Panc1 (cell line): ENCODE measurements around the gene WWTR1. TPM values are rescaled to one million over a fixed set of nuclear protein-coding genes. Genes with fewer than 3 reads are reported as not detected.

Source experiments
- ATAC-seq: fragments of 200-7000 bp; cut with Tn5 transposase; 2 replicates; pipeline ENCODE4 v1.9.1; 2020; ENCODE audit warnings: mild to moderate bottlenecking, moderate library complexity
- BruUV-seq: library from RNA; stranded (reverse); fragments of 400-500 nt; replicated peaks from 2 replicates; lab custom pipeline; 2021; lab: Mats Ljungman, UMichigan
- CTCF ChIA-PET: fragments of 300-600 bp; sonication (Branson Sonifier 250); formaldehyde crosslinking; loops from one replicate; lab custom pipeline; 2022; ENCODE audit warnings: antibody characterized with exemption; lab: Charles Lee
- POLR2A ChIA-PET: fragments of 300-600 bp; sonication (Branson Sonifier 250); formaldehyde crosslinking; loops from one replicate; lab custom pipeline; 2022; ENCODE audit warnings: antibody characterized with exemption; lab: Charles Lee
- DNase-seq: peaks from one replicate; pipeline ENCODE4 v3.0.0-alpha.2; 2010; ENCODE audit warnings: low read depth, low spot score
- H3K27ac ChIP-seq: 2 replicates; pipeline ENCODE4 v1.5.1; 2011; ENCODE audit warnings: mild to moderate bottlenecking, low read length, inconsistent platforms
- H3K27me3 ChIP-seq: fragments of 200-500 bp; sonication (Bioruptor generic); 2 replicates; pipeline ENCODE4 v1.6.0; 2014; ENCODE audit warnings: low read length, inconsistent platforms; ENCODE audit not compliant: control insufficient read depth, insufficient read depth
- H3K36me3 ChIP-seq: fragments of 200-500 bp; sonication (Bioruptor generic); 2 replicates; pipeline ENCODE4 v1.5.1; 2014; ENCODE audit warnings: inconsistent platforms, mild to moderate bottlenecking, low read length, moderate library complexity; ENCODE audit not compliant: control insufficient read depth, insufficient read depth
- H3K4me1 ChIP-seq: 2 replicates; pipeline ENCODE4 v1.5.1; 2011; ENCODE audit warnings: inconsistent platforms, mild to moderate bottlenecking, low read length, moderate library complexity; ENCODE audit not compliant: control insufficient read depth, insufficient read depth
- H3K4me3 ChIP-seq, 2 experiments: 2 replicates each; pipeline ENCODE4 v1.5.1; 2011 to 2012; ENCODE audit warnings: low read depth in 2 of 2, low read length in 2 of 2, mild to moderate bottlenecking in 2 of 2, inconsistent platforms in 1 of 2, moderate library complexity in 1 of 2
- H3K9me3 ChIP-seq: fragments of 200-500 bp; sonication (Bioruptor generic); 2 replicates; pipeline ENCODE4 v1.5.1; 2014; ENCODE audit warnings: low read depth, mild to moderate bottlenecking, inconsistent platforms, low read length, moderate library complexity; ENCODE audit not compliant: control insufficient read depth, insufficient read depth
- POLR2AphosphoS5 ChIP-seq: IDR thresholded peaks from 2 replicates; pipeline ENCODE4 v1.6.1; 2012; ENCODE audit warnings: mild to moderate bottlenecking, low read depth, low read length, moderate library complexity
- SIN3A ChIP-seq: IDR thresholded peaks from 2 replicates; pipeline ENCODE4 v1.6.1; 2012; ENCODE audit warnings: low read depth, mild to moderate bottlenecking, low read length, moderate library complexity, borderline replicate concordance; ENCODE audit not compliant: insufficient read depth
- TCF7L2 ChIP-seq: IDR thresholded peaks from 2 replicates; pipeline ENCODE4 v1.6.1; 2011; ENCODE audit warnings: mild to moderate bottlenecking, low read depth, low read length, inconsistent platforms
- in situ Hi-C: cut with HindIII; loops from 2 replicates; pipeline ENCODE4 v1.10.0; 2016; ENCODE audit warnings: low sequenced_read_pairs, low pct_unique_long_range_greater_than_20kb
- intact Hi-C: fragments of 100-400 bp; cut with micrococcal nuclease; formaldehyde crosslinking; loops from one replicate; pipeline ENCODE4 v1.10.0; 2022; ENCODE audit not compliant: unreplicated experiment
- total RNA-seq: library from RNA; stranded (reverse); gene quantifications from one replicate; pipeline ENCODE4 v1.2.1, GENCODE V29; 2021; ENCODE audit not compliant: unreplicated experiment
- TF ChIP-seq, protein P1 (sequence below): fragments of 450-650 bp; IDR thresholded peaks from 2 replicates; pipeline ENCODE4 v1.5.1; 2017; ENCODE audit warnings: mild to moderate bottlenecking
- TF ChIP-seq, protein P2 (sequence below), 2 experiments: IDR thresholded peaks; 2 replicates each; pipeline ENCODE4 v1.6.1; 2011 to 2012; ENCODE audit warnings: low read depth in 2 of 2, control low read depth in 1 of 2, low read length in 1 of 2, mild to moderate bottlenecking in 1 of 2, moderate library complexity in 1 of 2; ENCODE audit not compliant: insufficient read depth in 1 of 2

Gene WWTR1
- total RNA-seq, 1 experiment from 2014 or later, result 298 TPM

DNA sequence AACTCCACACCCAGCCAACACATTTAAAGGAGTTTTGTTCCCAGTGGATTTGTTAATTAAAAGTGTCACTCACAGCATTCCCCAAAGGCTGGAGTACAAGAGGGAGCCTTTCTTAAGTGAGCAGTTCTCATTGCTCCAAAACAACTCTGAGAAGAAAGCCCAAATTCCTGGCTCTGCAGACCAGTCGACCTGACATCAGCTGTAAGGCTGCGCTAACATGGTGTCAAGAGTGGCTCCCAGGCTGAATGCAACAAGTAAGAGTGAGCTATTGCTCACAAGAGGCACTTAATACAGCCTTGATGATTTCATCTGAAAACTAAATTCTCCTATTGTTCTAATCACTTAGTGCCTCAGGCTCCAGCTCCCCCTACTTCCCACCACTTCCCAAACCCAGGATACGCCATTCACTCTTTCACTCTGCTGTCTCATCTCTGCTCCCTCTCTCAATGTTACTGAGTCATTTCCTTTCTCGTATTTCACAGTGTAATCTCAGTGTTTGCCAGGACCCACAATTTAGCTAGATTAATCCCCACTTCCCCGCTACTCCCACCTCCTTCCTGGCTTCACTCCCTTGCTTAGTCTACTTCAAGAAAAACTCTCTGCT lies 81.8 kb downstream of the WWTR1 start:
- H3K27ac ChIP-seq, result peak overlapping the region; percentile 100
- H3K36me3 ChIP-seq, result peaks cover 13% of the 10 kb centered on the region
- in situ Hi-C loops, result no loop called here
- peak; percentile 70 for ATAC-seq
- H3K9me3 ChIP-seq, result no peaks in the 10 kb centered on the region
- H3K4me1 ChIP-seq, result peaks cover 100% of the 10 kb centered on the region
- no peaks in the 10 kb centered on the region for H3K27me3 ChIP-seq
- ChIA-PET POLR2A (interaction anchor here (0.6 to 1.3 kb wide), 6 partner anchors 10 to 78 kb away, joined by 3 to 8 read pairs (median 4); no protein-coding TSS in a partner anchor), CTCF (interaction anchor here (0.6 kb wide), 1 partner anchor 77 kb away, joined by 4 read pairs; no protein-coding TSS in a partner anchor)
- peak; percentile 94 for DNase-seq
- no TSS peak for BruUV-seq
- intact Hi-C loops, result no loop called here
- TF ChIP-seq, protein P1, sequence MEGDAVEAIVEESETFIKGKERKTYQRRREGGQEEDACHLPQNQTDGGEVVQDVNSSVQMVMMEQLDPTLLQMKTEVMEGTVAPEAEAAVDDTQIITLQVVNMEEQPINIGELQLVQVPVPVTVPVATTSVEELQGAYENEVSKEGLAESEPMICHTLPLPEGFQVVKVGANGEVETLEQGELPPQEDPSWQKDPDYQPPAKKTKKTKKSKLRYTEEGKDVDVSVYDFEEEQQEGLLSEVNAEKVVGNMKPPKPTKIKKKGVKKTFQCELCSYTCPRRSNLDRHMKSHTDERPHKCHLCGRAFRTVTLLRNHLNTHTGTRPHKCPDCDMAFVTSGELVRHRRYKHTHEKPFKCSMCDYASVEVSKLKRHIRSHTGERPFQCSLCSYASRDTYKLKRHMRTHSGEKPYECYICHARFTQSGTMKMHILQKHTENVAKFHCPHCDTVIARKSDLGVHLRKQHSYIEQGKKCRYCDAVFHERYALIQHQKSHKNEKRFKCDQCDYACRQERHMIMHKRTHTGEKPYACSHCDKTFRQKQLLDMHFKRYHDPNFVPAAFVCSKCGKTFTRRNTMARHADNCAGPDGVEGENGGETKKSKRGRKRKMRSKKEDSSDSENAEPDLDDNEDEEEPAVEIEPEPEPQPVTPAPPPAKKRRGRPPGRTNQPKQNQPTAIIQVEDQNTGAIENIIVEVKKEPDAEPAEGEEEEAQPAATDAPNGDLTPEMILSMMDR, result no peak
- no peak for TF ChIP-seq TCF7L2
- peak; percentile 89 for TF ChIP-seq POLR2AphosphoS5
- TF ChIP-seq SIN3A, result no peak
- TF ChIP-seq, protein P2, sequence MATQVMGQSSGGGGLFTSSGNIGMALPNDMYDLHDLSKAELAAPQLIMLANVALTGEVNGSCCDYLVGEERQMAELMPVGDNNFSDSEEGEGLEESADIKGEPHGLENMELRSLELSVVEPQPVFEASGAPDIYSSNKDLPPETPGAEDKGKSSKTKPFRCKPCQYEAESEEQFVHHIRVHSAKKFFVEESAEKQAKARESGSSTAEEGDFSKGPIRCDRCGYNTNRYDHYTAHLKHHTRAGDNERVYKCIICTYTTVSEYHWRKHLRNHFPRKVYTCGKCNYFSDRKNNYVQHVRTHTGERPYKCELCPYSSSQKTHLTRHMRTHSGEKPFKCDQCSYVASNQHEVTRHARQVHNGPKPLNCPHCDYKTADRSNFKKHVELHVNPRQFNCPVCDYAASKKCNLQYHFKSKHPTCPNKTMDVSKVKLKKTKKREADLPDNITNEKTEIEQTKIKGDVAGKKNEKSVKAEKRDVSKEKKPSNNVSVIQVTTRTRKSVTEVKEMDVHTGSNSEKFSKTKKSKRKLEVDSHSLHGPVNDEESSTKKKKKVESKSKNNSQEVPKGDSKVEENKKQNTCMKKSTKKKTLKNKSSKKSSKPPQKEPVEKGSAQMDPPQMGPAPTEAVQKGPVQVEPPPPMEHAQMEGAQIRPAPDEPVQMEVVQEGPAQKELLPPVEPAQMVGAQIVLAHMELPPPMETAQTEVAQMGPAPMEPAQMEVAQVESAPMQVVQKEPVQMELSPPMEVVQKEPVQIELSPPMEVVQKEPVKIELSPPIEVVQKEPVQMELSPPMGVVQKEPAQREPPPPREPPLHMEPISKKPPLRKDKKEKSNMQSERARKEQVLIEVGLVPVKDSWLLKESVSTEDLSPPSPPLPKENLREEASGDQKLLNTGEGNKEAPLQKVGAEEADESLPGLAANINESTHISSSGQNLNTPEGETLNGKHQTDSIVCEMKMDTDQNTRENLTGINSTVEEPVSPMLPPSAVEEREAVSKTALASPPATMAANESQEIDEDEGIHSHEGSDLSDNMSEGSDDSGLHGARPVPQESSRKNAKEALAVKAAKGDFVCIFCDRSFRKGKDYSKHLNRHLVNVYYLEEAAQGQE (IDR thresholded peaks at IDR 0.05; ENCODE audit: insufficient read depth in 1 of 2, low read depth in 2 of 2, low read length in 1 of 2), result no peak
- H3K4me3 ChIP-seq, result peak overlapping the region in 1 of 2 experiments; percentile 3; a peak in 1 of 4 replicates

DNA sequence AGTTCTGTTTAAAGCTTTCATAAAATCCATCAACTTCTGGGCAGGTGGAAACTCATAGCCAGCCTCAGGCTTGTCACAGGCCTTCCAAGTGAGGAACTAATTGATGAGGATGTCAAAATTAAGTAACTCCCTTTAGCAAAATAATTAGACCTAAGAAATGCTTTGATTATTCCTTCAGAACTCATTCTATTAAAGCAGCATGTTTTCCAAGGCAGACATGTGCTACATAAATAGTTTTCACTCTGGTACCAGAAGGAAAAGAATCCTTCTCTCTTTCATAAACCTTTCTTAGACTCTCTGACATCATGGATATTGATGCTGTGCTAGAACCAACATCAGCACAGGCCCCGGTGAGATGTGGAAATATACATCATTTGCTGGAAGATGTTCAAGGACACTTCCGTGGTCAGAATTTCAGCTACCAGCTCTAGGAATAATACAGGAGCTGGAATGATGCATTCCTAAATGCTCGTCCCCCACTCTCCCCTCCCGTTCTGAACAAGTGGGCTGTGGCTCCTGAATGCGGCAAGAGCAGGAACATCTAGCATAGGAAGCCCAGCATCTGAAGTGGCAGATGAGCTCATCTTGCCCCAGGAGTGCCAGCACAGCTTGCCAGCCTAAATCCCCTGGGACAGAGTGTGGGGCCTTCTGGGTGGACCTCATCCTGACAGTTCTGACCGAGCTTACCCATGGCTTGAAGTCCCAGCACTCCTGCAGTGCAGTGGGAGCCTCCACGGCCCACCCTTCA lies 82.4 kb downstream of the WWTR1 start:
- Histone ChIP-seq H3K4me3 (peak overlapping the region in 1 of 2 experiments; percentile 16; a peak in 1 of 4 replicates), H3K9me3 (no peaks in the 10 kb centered on the region), H3K27me3 (no peaks in the 10 kb centered on the region), H3K27ac (peak overlapping the region; percentile 100), H3K36me3 (peaks cover 19% of the 10 kb centered on the region), H3K4me1 (peaks cover 100% of the 10 kb centered on the region)
- DNase-seq, result peak; percentile 92
- ChIA-PET CTCF (no interaction called here), POLR2A (interaction anchor here (0.7 to 1.3 kb wide), 5 partner anchors 11 to 79 kb away, joined by 3 to 5 read pairs (median 3); no protein-coding TSS in a partner anchor)
- ATAC-seq, result peak; percentile 42
- TF ChIP-seq, protein P1, result no peak
- TF ChIP-seq TCF7L2 (peak; percentile 16; the same call in 1 of the 2 replicates), SIN3A (no peak), POLR2AphosphoS5 (peak; percentile 81)
- TF ChIP-seq, protein P2 (IDR thresholded peaks at IDR 0.05; ENCODE audit: insufficient read depth in 1 of 2, low read depth in 2 of 2, low read length in 1 of 2), result no peak
- in situ Hi-C loops, result no loop called here
- intact Hi-C loops, result no loop called here
- no TSS peak for BruUV-seq
